LNCAP (cell line): ENCODE measurements around the gene MTRFR.
A peak's percentile ranks its signal among the peaks of the same experiment; 100 is the strongest.

Source experiments
- TF ChIP-seq, protein P1 (sequence below): fragments of 450-650 bp; IDR thresholded peaks from 2 replicates; pipeline ENCODE4 v1.5.1; 2017; ENCODE audit warnings: mild to moderate bottlenecking

The MTRFR gene

DNA sequence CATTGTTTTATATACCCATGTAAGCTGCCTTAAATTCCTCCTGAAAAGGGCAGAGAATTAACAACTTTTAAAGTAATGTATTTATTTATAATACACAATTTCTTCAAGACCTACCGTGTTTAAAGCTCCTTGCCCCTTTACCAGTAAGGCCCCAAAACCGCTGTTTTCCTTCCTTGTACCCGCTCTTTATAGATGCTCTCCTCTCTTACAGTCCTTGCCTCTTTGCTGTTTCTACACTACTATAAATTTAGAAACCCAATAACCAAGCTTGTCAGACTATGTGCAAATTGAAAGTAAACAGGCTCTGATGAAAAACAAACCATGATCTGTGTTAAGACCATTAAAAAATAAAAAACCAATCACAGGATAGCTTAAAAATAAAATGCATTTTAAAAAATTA is 4.2 kb upstream of the MTRFR start:
- TF ChIP-seq, protein P1, sequence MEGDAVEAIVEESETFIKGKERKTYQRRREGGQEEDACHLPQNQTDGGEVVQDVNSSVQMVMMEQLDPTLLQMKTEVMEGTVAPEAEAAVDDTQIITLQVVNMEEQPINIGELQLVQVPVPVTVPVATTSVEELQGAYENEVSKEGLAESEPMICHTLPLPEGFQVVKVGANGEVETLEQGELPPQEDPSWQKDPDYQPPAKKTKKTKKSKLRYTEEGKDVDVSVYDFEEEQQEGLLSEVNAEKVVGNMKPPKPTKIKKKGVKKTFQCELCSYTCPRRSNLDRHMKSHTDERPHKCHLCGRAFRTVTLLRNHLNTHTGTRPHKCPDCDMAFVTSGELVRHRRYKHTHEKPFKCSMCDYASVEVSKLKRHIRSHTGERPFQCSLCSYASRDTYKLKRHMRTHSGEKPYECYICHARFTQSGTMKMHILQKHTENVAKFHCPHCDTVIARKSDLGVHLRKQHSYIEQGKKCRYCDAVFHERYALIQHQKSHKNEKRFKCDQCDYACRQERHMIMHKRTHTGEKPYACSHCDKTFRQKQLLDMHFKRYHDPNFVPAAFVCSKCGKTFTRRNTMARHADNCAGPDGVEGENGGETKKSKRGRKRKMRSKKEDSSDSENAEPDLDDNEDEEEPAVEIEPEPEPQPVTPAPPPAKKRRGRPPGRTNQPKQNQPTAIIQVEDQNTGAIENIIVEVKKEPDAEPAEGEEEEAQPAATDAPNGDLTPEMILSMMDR, result no peak

GRCh38 chr12:123231931-123232330 is 1.3 kb upstream of the MTRFR start:
- TF ChIP-seq, protein P1, result no peak

DNA sequence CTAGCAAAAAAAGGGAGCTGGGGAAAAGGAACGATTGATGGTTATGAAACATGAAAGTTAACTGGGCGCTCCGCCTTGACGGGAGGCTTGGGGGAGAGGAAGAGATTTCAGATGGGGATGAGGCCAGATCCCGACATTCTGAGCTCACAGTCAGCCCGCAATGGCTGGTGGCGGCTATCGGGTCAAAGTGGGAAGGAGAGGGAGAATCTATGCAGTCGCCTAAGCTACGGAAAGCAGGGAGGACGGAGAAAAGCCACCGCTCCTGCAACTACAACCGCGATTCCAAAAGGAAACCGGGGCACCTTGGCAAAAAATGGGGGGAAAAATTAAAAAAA is 797 bp upstream of the MTRFR start:
- TF ChIP-seq, protein P1, result no peak

DNA sequence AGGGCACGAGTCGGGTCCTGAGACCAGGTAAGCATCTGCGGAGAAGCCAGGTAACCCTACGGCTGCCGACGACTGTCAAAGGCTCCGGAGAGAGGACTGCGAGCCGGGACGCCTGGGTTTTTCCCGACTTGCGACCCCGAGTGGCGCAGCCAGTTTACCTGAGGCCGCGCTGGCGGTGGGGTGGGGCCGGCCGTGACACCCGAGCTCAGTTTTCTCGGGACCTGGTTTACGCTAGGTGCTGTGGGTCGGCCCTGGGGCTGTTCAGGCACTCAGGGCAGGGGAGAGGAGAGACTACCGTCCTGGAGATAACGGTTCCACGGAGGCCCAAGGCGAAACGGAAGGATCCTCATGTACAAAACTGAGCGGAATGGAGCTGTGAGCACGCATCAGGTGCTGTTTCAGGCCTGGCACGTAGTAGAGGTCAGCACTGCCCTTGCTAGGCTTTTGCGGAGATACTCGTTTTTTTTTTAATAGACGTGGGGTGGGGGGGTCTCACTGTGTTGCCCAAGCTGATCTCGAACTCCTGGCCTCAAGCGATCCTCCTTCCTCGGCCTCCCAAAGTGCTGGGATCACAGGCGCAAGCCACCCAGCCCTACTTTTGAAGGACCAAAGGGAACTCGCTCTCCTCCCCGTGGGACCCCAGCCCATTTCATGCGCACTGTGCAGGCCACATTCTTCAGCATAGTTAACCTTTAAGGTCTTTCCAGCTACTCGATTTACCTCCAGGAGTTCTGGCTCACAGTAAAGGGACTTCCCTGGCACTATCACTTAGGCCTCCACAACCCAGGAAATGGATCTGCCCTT is 471 bp downstream of the MTRFR start:
- TF ChIP-seq, protein P1, result no peak

GRCh38 chr12:123237646-123238329 is 4.6 kb downstream of the MTRFR start:
- TF ChIP-seq, protein P1, result peak; percentile 80

- TF ChIP-seq, protein P1, result no peak
Measured at GRCh38 chr12:123238330-123238682, 5.1 kb downstream of the MTRFR start.

- TF ChIP-seq, protein P1, result no peak
Measured at GRCh38 chr12:123238961-123239360, 5.7 kb downstream of the MTRFR start.
